Suprapubic skin (tissue), 4 donors: ENCODE results near the gene RIPOR2. TPM values are rescaled to one million over a fixed set of nuclear protein-coding genes. Genes with fewer than 3 reads are reported as not detected.

ENCODE experiments used
- DNase-seq, 2 donors: peaks; one replicate each; pipeline ENCODE4 v3.0.0-alpha.2; 2019; ENCODE audit warnings: low spot score in 2 of 2
- H3K27ac ChIP-seq: fragments of 200-600 bp; sonication (generic); one replicate; pipeline ENCODE4 v1.5.1; 2019
- H3K27me3 ChIP-seq: fragments of 200-600 bp; sonication (generic); one replicate; pipeline ENCODE4 v1.5.1; 2019
- H3K36me3 ChIP-seq: fragments of 200-600 bp; sonication (generic); one replicate; pipeline ENCODE4 v1.5.1; 2019
- H3K4me1 ChIP-seq: fragments of 200-600 bp; sonication (generic); one replicate; pipeline ENCODE4 v1.5.1; 2019
- H3K4me3 ChIP-seq: fragments of 200-600 bp; sonication (generic); one replicate; pipeline ENCODE4 v1.5.1; 2019; ENCODE audit warnings: mild to moderate bottlenecking
- H3K9me3 ChIP-seq: fragments of 200-600 bp; sonication (generic); one replicate; pipeline ENCODE4 v1.5.1; 2019
- CTCF ChIP-seq, 2 donors: fragments of 200-600 bp in 1 of 2; fragments of 450-650 bp in 1 of 2; sonication (generic) in 1 of 2; IDR thresholded peaks; one replicate each; pipeline ENCODE4 v1.5.1; 2016 to 2019; ENCODE audit warnings: antibody characterized with exemption in 2 of 2, mild to moderate bottlenecking in 1 of 2, moderate library complexity in 1 of 2
- EP300 ChIP-seq: sonication (generic); formaldehyde crosslinking; IDR thresholded peaks from one replicate; pipeline ENCODE4 v1.6.1; 2017; ENCODE audit warnings: antibody characterized with exemption
- POLR2A ChIP-seq, 2 donors: fragments of 450-650 bp; IDR thresholded peaks; one replicate each; pipeline ENCODE4 v1.6.1; 2017; ENCODE audit warnings: antibody characterized with exemption in 2 of 2, mild to moderate bottlenecking in 2 of 2, moderate library complexity in 2 of 2
- POLR2AphosphoS5 ChIP-seq, 3 donors: sonication (generic); formaldehyde crosslinking; IDR thresholded peaks; one replicate each; pipeline ENCODE4 v1.6.1; 2017; ENCODE audit warnings: antibody characterized with exemption in 3 of 3
- WGBS: methylation state at CpG from one replicate; pipeline ENCODE4 v1.1.5; 2018; 5-methylcytosine and 5-hydroxymethylcytosine counted together
- total RNA-seq, 4 donors: library from RNA; depleted of rRNA; stranded (reverse); fragments of >200 nt; gene quantifications; one replicate each; pipeline ENCODE4 v1.1.0, GENCODE V29; 2016

The RIPOR2 gene
- total RNA-seq, 4 donors from 2014 or later, result 3.8 to 12.8 (median 11.4) TPM

GRCh38 chr6:24908650-24909035 is 27.1 kb downstream of the RIPOR2 start:
- H3K27me3 ChIP-seq, result peaks cover 6% of the 10 kb centered on the region
- H3K4me3 ChIP-seq, result peak overlapping the region; percentile 63
- H3K27ac ChIP-seq, result peak overlapping the region; percentile 67
- TF ChIP-seq EP300 (no peak), CTCF (IDR thresholded peaks at IDR 0.05) (no peak), POLR2A (IDR thresholded peaks at IDR 0.05) (no peak), POLR2AphosphoS5 (IDR thresholded peaks at IDR 0.05) (no peak)
- H3K9me3 ChIP-seq, result no peaks in the 10 kb centered on the region
- no peaks in the 10 kb centered on the region for H3K36me3 ChIP-seq
- peaks cover 37% of the 10 kb centered on the region for H3K4me1 ChIP-seq
- 35% methylated on average over 4 of the region's 4 CpGs for whole genome bisulfite sequencing
- no peak for DNase-seq

- no peak for TF ChIP-seq POLR2A (IDR thresholded peaks at IDR 0.05)
- no peak for TF ChIP-seq EP300
- TF ChIP-seq POLR2AphosphoS5 (IDR thresholded peaks at IDR 0.05), result no peak
- TF ChIP-seq CTCF (IDR thresholded peaks at IDR 0.05), result no peak
- H3K27ac ChIP-seq, result peak overlapping the region; percentile 31
Measured at GRCh38 chr6:24907919-24908649, 27.7 kb downstream of the RIPOR2 start.

GRCh38 chr6:24906314-24906713 is 29.4 kb downstream of the RIPOR2 start:
- TF ChIP-seq POLR2AphosphoS5 (IDR thresholded peaks at IDR 0.05) (no peak), EP300 (no peak), POLR2A (IDR thresholded peaks at IDR 0.05) (no peak), CTCF (IDR thresholded peaks at IDR 0.05) (no peak)
- Histone ChIP-seq H3K27ac (peak overlapping the region; percentile 35), H3K27me3 (no peaks in the 10 kb centered on the region), H3K9me3 (no peaks in the 10 kb centered on the region), H3K4me1 (peaks cover 29% of the 10 kb centered on the region), H3K4me3 (no peak overlapping the region), H3K36me3 (no peaks in the 10 kb centered on the region)
- DNase-seq, result no peak

More at GRCh38 chr6:24907919-24908649, 27.7 kb downstream of the RIPOR2 start:
- Histone ChIP-seq H3K36me3 (no peaks in the 10 kb centered on the region), H3K27me3 (peaks cover 6% of the 10 kb centered on the region), H3K4me1 (peaks cover 37% of the 10 kb centered on the region), H3K4me3 (no peak overlapping the region), H3K9me3 (no peaks in the 10 kb centered on the region)
- WGBS, result 28% methylated on average over 4 of the region's 4 CpGs
- DNase-seq, result no peak

GRCh38 chr6:24905483-24905882 is 30.3 kb downstream of the RIPOR2 start:
- Histone ChIP-seq H3K27me3 (no peaks in the 10 kb centered on the region), H3K4me1 (peaks cover 23% of the 10 kb centered on the region), H3K36me3 (no peaks in the 10 kb centered on the region), H3K4me3 (no peak overlapping the region), H3K9me3 (no peaks in the 10 kb centered on the region), H3K27ac (no peak overlapping the region)
- no peak for TF ChIP-seq EP300
- TF ChIP-seq POLR2AphosphoS5 (IDR thresholded peaks at IDR 0.05), result no peak
- TF ChIP-seq CTCF (IDR thresholded peaks at IDR 0.05), result no peak
- no peak for TF ChIP-seq POLR2A (IDR thresholded peaks at IDR 0.05)
- WGBS, result 28% methylated on average over 3 of the region's 3 CpGs
- DNase-seq, result no peak

GRCh38 chr6:24903681-24904080 is 32.1 kb downstream of the RIPOR2 start:
- Histone ChIP-seq H3K4me3 (no peak overlapping the region), H3K27ac (no peak overlapping the region), H3K4me1 (peaks cover 13% of the 10 kb centered on the region), H3K36me3 (no peaks in the 10 kb centered on the region), H3K27me3 (no peaks in the 10 kb centered on the region), H3K9me3 (no peaks in the 10 kb centered on the region)
- DNase-seq, result no peak
- 93% methylated on average over 7 of the region's 7 CpGs for WGBS
- TF ChIP-seq POLR2AphosphoS5 (IDR thresholded peaks at IDR 0.05), result no peak
- no peak for TF ChIP-seq EP300
- TF ChIP-seq CTCF (IDR thresholded peaks at IDR 0.05), result no peak
- TF ChIP-seq POLR2A (IDR thresholded peaks at IDR 0.05), result no peak
